Measurements from ENCODE around the gene CDCA8. TPM values are rescaled to one million over a fixed set of nuclear protein-coding genes. Genes with fewer than 3 reads are reported as not detected.
A peak's percentile ranks its signal among the peaks of the same experiment; 100 is the strongest.
"Not testable (repeated sequence)": the region's sequence is repeated elsewhere in the genome, so short reads cannot be mapped to it uniquely, and the experiment has no call there.

The CDCA8 gene
- total RNA-seq, 4 donors from 2014 or later, result 3.1 to 7.4 (median 4.0) TPM

DNA sequence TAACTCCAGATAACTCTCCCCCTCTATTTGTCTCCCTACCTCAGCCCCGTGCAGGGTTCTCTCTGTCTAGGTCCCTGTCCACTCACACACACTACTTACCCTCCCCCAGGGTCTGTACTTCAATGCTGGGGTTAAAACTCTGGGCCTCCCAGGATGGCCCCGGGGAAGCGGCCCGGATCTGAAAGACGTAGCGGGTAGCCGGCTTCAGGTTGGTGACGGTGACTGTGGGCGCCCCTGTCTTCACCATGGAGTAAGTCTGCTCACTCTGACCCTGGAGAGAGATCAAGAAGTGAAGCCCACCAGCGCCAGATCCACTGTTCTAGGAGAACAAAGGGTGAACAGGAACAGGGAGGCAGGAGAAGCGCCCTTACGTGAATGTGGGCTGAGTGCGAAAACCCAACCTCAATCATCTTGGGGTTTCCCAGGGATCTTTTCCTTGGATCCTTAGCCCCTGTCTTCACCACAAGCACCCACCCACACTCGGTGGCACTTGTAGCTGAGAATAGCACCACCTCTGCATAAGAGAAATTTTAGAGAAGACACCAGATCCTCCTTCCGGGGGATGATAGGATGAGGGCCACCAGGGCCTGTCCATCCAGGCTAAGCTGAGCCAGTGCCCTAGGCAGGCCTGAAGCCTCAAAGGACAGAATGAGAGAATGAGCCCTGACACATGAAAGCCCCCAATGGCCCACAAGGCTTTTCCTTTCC is 39.1 kb downstream of the CDCA8 start:
- Histone ChIP-seq H3K9me3 (no peaks in the 10 kb centered on the region), H3K4me1 (peaks cover 0 to 15% (median 0%) of the 10 kb centered on the region in 4 donors), H3K4me3 (no peak overlapping the region), H3K27ac (no peak overlapping the region), H3K36me3 (peaks cover 0 to 14% (median 0%) of the 10 kb centered on the region in 3 donors), H3K27me3 (no peaks in the 10 kb centered on the region)
- DNase-seq, result no peak
- TF ChIP-seq, protein P1, sequence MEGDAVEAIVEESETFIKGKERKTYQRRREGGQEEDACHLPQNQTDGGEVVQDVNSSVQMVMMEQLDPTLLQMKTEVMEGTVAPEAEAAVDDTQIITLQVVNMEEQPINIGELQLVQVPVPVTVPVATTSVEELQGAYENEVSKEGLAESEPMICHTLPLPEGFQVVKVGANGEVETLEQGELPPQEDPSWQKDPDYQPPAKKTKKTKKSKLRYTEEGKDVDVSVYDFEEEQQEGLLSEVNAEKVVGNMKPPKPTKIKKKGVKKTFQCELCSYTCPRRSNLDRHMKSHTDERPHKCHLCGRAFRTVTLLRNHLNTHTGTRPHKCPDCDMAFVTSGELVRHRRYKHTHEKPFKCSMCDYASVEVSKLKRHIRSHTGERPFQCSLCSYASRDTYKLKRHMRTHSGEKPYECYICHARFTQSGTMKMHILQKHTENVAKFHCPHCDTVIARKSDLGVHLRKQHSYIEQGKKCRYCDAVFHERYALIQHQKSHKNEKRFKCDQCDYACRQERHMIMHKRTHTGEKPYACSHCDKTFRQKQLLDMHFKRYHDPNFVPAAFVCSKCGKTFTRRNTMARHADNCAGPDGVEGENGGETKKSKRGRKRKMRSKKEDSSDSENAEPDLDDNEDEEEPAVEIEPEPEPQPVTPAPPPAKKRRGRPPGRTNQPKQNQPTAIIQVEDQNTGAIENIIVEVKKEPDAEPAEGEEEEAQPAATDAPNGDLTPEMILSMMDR (IDR thresholded peaks at IDR 0.05), result no peak
- TF ChIP-seq POLR2A (IDR thresholded peaks at IDR 0.05), result no peak

DNA sequence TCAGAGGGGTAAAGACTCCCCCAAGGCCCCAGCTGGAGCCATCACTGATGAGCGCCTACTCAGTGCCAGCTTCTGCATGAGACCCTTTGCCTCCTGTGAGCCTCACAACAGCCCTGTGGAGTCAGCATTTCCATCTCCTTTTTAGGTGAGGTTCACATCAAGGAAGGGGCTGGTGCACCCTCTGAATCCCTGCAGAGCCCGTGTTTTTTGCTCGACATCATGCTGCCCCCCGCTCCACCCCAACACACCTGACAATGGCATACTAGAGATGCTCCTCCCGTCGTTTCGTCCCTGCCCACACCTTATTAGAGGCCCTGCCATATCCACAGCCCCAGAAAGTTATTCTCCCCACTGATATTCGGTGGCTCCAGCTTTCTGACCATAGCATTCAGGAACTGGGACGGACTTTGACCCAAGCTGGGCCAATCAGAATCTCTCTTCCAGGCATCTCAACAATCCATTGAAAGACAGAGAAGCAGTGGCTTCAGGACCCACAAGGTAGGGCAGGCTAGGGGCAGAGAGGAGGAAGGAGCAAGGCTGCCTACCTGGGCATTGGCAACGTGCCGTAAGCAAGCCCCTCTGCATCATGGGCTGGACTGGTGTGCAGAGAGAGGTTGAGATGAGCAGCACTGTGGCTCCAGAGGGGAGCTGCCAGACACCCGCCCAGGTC is 39.9 kb downstream of the CDCA8 start:
- Histone ChIP-seq H3K4me3 (no peak overlapping the region), H3K9me3 (no peaks in the 10 kb centered on the region), H3K27me3 (no peaks in the 10 kb centered on the region), H3K36me3 (peaks cover 0 to 7% (median 0%) of the 10 kb centered on the region in 3 donors), H3K27ac (peak overlapping the region in 1 of 4 donors; percentile 65), H3K4me1 (peaks cover 0 to 15% (median 0%) of the 10 kb centered on the region in 4 donors)
- peak in 2 of 3 donors; percentile 70 to 79 for DNase-seq
- TF ChIP-seq POLR2A (IDR thresholded peaks at IDR 0.05), result no peak
- TF ChIP-seq, protein P1 (IDR thresholded peaks at IDR 0.05), result no peak

DNA sequence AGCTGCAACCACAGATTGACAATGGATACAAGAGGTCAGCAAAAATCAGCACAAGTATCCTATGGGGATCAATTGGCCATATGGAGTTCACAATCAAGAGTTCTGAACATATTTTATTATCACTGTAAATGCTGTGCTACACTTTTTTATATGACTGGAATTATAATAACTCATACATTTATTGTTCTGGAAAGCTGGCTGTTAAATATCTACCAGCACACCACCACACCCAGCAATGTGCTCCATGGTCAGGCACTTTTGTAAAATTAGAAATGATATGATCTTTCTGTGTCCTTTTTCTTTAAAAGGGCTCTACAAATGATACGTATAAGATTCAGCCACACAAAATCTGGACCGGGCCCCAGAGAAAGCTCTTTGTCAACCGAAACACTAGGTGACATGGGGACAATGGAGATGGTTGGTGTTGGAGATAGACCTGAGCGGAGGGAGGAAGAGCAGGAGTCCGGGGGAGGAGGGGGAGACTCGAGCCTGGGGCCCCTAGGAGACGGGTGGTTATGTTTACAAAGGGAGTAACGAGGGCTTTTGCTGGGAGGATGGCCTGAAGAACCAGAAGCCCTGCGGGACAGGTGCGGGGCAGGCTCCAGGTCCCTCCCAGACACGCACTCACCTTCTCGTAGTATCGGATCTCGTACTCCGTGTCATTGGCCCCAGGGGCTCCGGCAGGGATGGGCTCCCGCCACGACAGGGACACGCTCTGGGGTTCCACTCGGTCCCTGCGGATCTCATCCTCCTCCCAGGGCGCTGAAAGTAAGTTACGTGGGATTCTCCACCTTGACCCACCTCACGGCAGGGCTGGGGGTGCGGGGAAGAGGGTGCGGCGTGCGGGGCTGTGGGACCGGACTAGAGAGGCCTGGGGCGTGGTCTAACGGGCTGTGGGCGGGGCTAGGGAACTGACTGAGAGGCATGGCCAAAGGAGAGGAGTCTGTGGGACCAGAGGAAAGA is 42.6 kb downstream of the CDCA8 start:
- peak in 1 of 2 donors; percentile 15 for TF ChIP-seq POLR2A (IDR thresholded peaks at IDR 0.05)
- TF ChIP-seq, protein P1 (IDR thresholded peaks at IDR 0.05), result no peak
- Histone ChIP-seq H3K27ac (peak overlapping the region in 3 of 4 donors; percentile 72 to 90 (median 77)), H3K4me1 (peaks cover 0 to 15% (median 0%) of the 10 kb centered on the region in 4 donors), H3K36me3 (peaks cover 0 to 7% (median 0%) of the 10 kb centered on the region in 3 donors), H3K9me3 (no peaks in the 10 kb centered on the region), H3K27me3 (no peaks in the 10 kb centered on the region), H3K4me3 (peak overlapping the region in 3 of 4 donors; percentile 30 to 66 (median 50))
- DNase-seq, result peak in 2 of 3 donors; percentile 89 to 90

DNA sequence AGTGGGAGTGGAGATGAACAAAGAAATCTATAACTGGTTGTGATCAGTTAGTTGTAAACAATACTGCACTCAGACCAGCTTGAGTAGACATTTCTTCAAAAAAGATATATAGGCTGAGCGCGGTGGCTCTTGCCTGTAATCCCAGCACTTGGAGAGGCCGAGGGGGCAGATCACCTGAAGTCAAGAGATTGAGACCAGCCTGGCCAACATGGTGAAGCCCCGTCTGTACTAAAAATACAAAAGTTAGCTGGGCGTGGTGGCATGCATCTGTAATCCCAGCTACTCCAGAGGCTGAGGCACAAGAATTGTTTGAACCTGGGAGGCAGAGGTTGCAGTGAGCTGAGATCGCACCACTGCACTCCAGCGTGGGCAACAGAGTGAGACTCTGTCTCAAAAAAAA is 45.7 kb downstream of the CDCA8 start:
- not testable (repeated sequence) for H3K4me1 ChIP-seq, H3K9me3 ChIP-seq, H3K27ac ChIP-seq, DNase-seq, H3K36me3 ChIP-seq, H3K27me3 ChIP-seq, H3K4me3 ChIP-seq

DNA sequence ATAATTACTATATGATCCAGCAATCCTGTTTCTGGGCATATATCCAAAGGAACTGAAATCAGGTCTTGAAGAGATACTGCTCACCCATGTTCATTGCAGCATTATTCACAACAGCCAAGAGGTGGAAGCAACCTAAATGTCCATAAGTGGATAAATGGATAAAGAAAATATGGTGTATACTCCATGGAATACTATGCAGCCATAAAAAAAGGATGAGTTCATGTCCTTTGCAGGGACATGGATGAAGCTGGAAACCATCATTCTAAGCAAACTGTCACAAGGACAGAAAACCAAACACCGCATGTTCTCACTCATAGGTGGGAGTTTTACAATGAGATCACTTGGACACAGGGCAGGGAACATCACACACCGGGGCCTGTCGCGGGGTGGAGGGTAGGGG is 46.3 kb downstream of the CDCA8 start:
- not testable (repeated sequence) for H3K27me3 ChIP-seq, H3K4me3 ChIP-seq, H3K4me1 ChIP-seq, DNase-seq, H3K9me3 ChIP-seq, H3K36me3 ChIP-seq
- peak overlapping the region in 1 of 4 donors; percentile 35 for H3K27ac ChIP-seq

DNA sequence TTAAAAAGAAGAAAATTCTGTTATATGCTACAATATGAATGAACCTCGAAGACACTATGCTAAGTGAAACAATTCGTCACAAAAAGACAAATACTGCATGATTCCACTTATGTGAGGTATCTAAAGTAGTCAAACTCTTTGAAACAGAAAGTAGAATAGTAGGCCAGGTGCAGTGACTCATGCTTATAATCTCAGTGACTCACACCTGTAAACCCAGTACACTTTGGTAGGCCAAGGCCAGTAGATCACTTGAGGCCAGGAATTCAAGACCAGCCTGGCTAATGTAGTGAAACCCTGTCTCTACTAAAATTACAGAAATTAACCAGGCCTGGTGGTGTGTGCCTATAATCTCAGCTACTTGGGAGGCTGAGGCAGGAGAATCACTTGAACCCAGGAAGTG is 46.9 kb downstream of the CDCA8 start:
- no peaks in the 10 kb centered on the region for H3K27me3 ChIP-seq
- peak overlapping the region in 1 of 4 donors; percentile 57 for H3K27ac ChIP-seq
- H3K9me3 ChIP-seq, result no peaks in the 10 kb centered on the region
- no peak for TF ChIP-seq POLR2A (IDR thresholded peaks at IDR 0.05)
- TF ChIP-seq, protein P1 (IDR thresholded peaks at IDR 0.05), result no peak
- peak in 1 of 3 donors; percentile 72 for DNase-seq
- H3K4me1 ChIP-seq, result no peaks in the 10 kb centered on the region
- no peaks in the 10 kb centered on the region for H3K36me3 ChIP-seq
- H3K4me3 ChIP-seq, result no peak overlapping the region

Measured in Peyer's patch (tissue), 4 donors.